ENCODE results near the gene MEF2A.

DNA sequence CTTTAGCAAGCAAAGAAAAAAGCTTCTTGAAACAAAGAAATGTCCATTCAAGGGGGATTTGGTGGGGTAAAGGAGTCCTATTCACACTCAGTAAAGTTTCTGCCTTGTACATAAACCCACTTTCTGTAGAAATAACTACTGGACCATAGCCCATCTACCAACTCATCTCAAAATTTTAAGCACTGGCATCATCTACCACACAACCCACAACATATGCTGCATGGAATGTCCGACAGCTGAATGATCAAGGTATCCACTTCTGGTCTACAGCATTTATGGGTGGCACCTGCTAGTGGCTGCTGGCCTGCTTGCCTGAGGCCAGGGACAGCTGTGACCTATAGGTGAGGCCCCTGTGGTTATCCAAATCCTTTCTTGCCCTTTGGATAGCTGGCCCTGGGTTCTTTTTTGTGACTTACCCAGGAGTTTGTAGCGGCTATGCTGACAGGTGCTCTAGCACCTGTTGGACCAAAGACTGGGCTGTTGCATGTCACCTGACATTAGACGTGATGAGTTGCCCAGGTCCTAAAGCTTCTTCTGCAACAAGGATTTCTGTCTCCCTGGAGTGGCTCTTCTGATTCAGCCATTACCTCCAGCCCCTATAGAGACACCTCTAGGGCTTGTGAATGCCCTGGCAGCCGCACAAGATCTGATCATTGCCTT is 19.2 kb upstream of the MEF2A start:
- TF ChIP-seq POLR2A (IDR thresholded peaks at IDR 0.05), result no peak
- TF ChIP-seq, protein P1, sequence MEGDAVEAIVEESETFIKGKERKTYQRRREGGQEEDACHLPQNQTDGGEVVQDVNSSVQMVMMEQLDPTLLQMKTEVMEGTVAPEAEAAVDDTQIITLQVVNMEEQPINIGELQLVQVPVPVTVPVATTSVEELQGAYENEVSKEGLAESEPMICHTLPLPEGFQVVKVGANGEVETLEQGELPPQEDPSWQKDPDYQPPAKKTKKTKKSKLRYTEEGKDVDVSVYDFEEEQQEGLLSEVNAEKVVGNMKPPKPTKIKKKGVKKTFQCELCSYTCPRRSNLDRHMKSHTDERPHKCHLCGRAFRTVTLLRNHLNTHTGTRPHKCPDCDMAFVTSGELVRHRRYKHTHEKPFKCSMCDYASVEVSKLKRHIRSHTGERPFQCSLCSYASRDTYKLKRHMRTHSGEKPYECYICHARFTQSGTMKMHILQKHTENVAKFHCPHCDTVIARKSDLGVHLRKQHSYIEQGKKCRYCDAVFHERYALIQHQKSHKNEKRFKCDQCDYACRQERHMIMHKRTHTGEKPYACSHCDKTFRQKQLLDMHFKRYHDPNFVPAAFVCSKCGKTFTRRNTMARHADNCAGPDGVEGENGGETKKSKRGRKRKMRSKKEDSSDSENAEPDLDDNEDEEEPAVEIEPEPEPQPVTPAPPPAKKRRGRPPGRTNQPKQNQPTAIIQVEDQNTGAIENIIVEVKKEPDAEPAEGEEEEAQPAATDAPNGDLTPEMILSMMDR (IDR thresholded peaks at IDR 0.05), result no peak

Data from body of pancreas (tissue), 4 donors.